Esophagus muscularis mucosa (tissue), 4 donors: ENCODE results near the gene ZNF485. TPM values are rescaled to one million over a fixed set of nuclear protein-coding genes. Genes with fewer than 3 reads are reported as not detected.
A peak's percentile ranks its signal among the peaks of the same experiment; 100 is the strongest.

Source experiments
- DNase-seq: peaks from one replicate; pipeline ENCODE4 v3.0.0-alpha.2; 2017; ENCODE audit errors: extremely low spot score
- H3K27ac ChIP-seq, 4 donors: fragments of 200-600 bp; sonication (generic); replicated peaks in 1 of 4; 1 replicate in 3 of 4; 2 replicates in 1 of 4; pipeline ENCODE4 v1.5.1; 2016 to 2019; ENCODE audit warnings: mild to moderate bottlenecking in 1 of 4
- H3K27me3 ChIP-seq, 4 donors: fragments of 200-600 bp; sonication (generic); one replicate each; pipeline versions ENCODE4 v1.5.1 to v1.6.0; 2016 to 2019
- H3K36me3 ChIP-seq, 4 donors: fragments of 200-600 bp; sonication (generic); one replicate each; pipeline ENCODE4 v1.5.1; 2016 to 2019
- H3K4me1 ChIP-seq, 4 donors: fragments of 200-600 bp; sonication (generic); one replicate each; pipeline ENCODE4 v1.5.1; 2016 to 2019
- H3K4me3 ChIP-seq, 4 donors: fragments of 200-600 bp; sonication (generic); 1 replicate in 2 of 4; 2 replicates in 2 of 4; pipeline ENCODE4 v1.5.1; 2016 to 2019; ENCODE audit warnings: mild to moderate bottlenecking in 4 of 4, moderate library complexity in 1 of 4
- H3K9me3 ChIP-seq, 4 donors: fragments of 200-600 bp; sonication (generic); 1 replicate in 3 of 4; 2 replicates in 1 of 4; pipeline ENCODE4 v1.5.1; 2016 to 2019
- CTCF ChIP-seq, 3 experiments: fragments of 200-600 bp in 2 of 3; fragments of 450-650 bp in 1 of 3; sonication (generic) in 2 of 3; IDR thresholded peaks; one replicate each; pipeline ENCODE4 v1.5.1; 2017 to 2019; ENCODE audit warnings: antibody characterized with exemption in 3 of 3, mild to moderate bottlenecking in 2 of 3, moderate library complexity in 1 of 3
- EP300 ChIP-seq: sonication (generic); formaldehyde crosslinking; IDR thresholded peaks from one replicate; pipeline ENCODE4 v1.6.1; 2017; ENCODE audit warnings: antibody characterized with exemption
- POLR2A ChIP-seq: fragments of 450-650 bp; IDR thresholded peaks from one replicate; pipeline ENCODE4 v1.6.1; 2017; ENCODE audit warnings: antibody characterized with exemption, moderate library complexity, mild to moderate bottlenecking, low read depth
- POLR2AphosphoS5 ChIP-seq, 2 donors: sonication (generic); formaldehyde crosslinking; IDR thresholded peaks; one replicate each; pipeline ENCODE4 v1.6.1; 2017; ENCODE audit warnings: antibody characterized with exemption in 2 of 2
- WGBS: methylation state at CpG from one replicate; pipeline ENCODE4 v1.1.5; 2018; 5-methylcytosine and 5-hydroxymethylcytosine counted together
- intact Hi-C: fragments of 100-400 bp; cut with DNase I; formaldehyde crosslinking; loops from one replicate; pipeline ENCODE4 v1.15.1; 2023
- total RNA-seq, 4 donors: library from RNA; depleted of rRNA; stranded (reverse); fragments of >200 nt; gene quantifications; one replicate each; pipeline versions ENCODE4 v1.1.0 to v1.2.1, GENCODE V29; 2016

ZNF485 gene
- total RNA-seq, 4 donors from 2014 or later, result 1.9 to 2.8 (median 2.2) TPM

- intact Hi-C loops, result no loop called here
- Histone ChIP-seq H3K27me3 (no peaks in the 10 kb centered on the region), H3K36me3 (peaks cover 0 to 15% (median 2%) of the 10 kb centered on the region in 4 donors), H3K4me1 (peaks cover 10 to 25% (median 16%) of the 10 kb centered on the region in 4 donors), H3K9me3 (no peaks in the 10 kb centered on the region), H3K27ac (peak overlapping the region; percentile 64 to 86 (median 76)), H3K4me3 (peak overlapping the region; percentile 66 to 82 (median 72))
- TF ChIP-seq POLR2A (no peak), EP300 (no peak), POLR2AphosphoS5 (IDR thresholded peaks at IDR 0.05) (no peak), CTCF (IDR thresholded peaks at IDR 0.05) (no peak)
- WGBS, result 31% methylated on average over 14 of the region's 14 CpGs
- no peak for DNase-seq
Observed at GRCh38 chr10:43573250-43574000, 32.8 kb upstream of the ZNF485 start.

- 1% methylated on average over 43 of the region's 78 CpGs for WGBS
Observed at GRCh38 chr10:43574001-43574892, 32.0 kb upstream of the ZNF485 start, which contains the start of gene ZNF239. TSS of gene ZNF239 (minus strand) at chr10:43574616. CDS start at chr10:43558079, 16,537 bp downstream.

GRCh38 chr10:43574906-43575305, 31.3 kb upstream of the ZNF485 start:
- intact Hi-C loops, result no loop called here
- no peak for DNase-seq
- Histone ChIP-seq H3K4me3 (peak overlapping the region; percentile 66 to 82 (median 72)), H3K36me3 (peaks cover 0 to 3% (median 0%) of the 10 kb centered on the region in 4 donors), H3K27ac (peak overlapping the region; percentile 64 to 86 (median 76)), H3K9me3 (no peaks in the 10 kb centered on the region), H3K27me3 (no peaks in the 10 kb centered on the region), H3K4me1 (peaks cover 10 to 25% (median 16%) of the 10 kb centered on the region in 4 donors)
- TF ChIP-seq EP300, result no peak
- no peak for TF ChIP-seq POLR2AphosphoS5 (IDR thresholded peaks at IDR 0.05)
- TF ChIP-seq CTCF (IDR thresholded peaks at IDR 0.05), result no peak
- TF ChIP-seq POLR2A, result no peak
- 87% methylated on average over 8 of the region's 8 CpGs for WGBS

More at GRCh38 chr10:43574001-43574892, 32.0 kb upstream of the ZNF485 start, which contains the start of gene ZNF239:
- Histone ChIP-seq H3K4me1 (peaks cover 10 to 25% (median 16%) of the 10 kb centered on the region in 4 donors), H3K9me3 (no peaks in the 10 kb centered on the region), H3K27ac (peak within 1 kb of the TSS; percentile 64 to 86 (median 76)), H3K36me3 (peaks cover 0 to 9% (median under 1%) of the 10 kb centered on the region in 4 donors), H3K27me3 (no peaks in the 10 kb centered on the region), H3K4me3 (peak within 1 kb of the TSS; percentile 66 to 82 (median 72))
- peak; percentile 98 for DNase-seq
- intact Hi-C loops, result no loop called here
- peak; percentile 73 to 89 for TF ChIP-seq POLR2AphosphoS5 (IDR thresholded peaks at IDR 0.05)
- TF ChIP-seq POLR2A, result no peak
- peak in 1 of 3 experiments; percentile 6 for TF ChIP-seq CTCF (IDR thresholded peaks at IDR 0.05)
- no peak for TF ChIP-seq EP300

- Histone ChIP-seq H3K9me3 (no peaks in the 10 kb centered on the region), H3K27me3 (no peaks in the 10 kb centered on the region), H3K4me3 (no peak overlapping the region), H3K4me1 (peaks cover 10 to 25% (median 16%) of the 10 kb centered on the region in 4 donors), H3K36me3 (no peaks in the 10 kb centered on the region), H3K27ac (no peak overlapping the region)
- intact Hi-C loops, result no loop called here
- 95% methylated on average over 5 of the region's 5 CpGs for WGBS
- TF ChIP-seq POLR2AphosphoS5 (IDR thresholded peaks at IDR 0.05) (no peak), EP300 (no peak), POLR2A (no peak), CTCF (IDR thresholded peaks at IDR 0.05) (no peak)
- DNase-seq, result peak; percentile 53
Observed at GRCh38 chr10:43576062-43576461, 30.2 kb upstream of the ZNF485 start.
